HCT116 (cell line): ENCODE results near the gene FXYD1. TPM values are rescaled to one million over a fixed set of nuclear protein-coding genes. Genes with fewer than 3 reads are reported as not detected.

Experiments
- ATAC-seq: fragments of 200-7000 bp; cut with Tn5 transposase; 2 replicates; pipeline ENCODE4 v1.9.1; 2020; ENCODE audit warnings: mild to moderate bottlenecking, moderate library complexity
- BruUV-seq: library from RNA; stranded (reverse); fragments of 400-500 nt; replicated peaks from 2 replicates; lab custom pipeline; 2021; lab: Mats Ljungman, UMichigan
- CTCF ChIA-PET: fragments of 300-600 bp; sonication (Branson Sonifier 250); formaldehyde crosslinking; loops from one replicate; lab custom pipeline; 2021; ENCODE audit warnings: antibody characterized with exemption; lab: Charles Lee
- POLR2A ChIA-PET: fragments of 300-600, 350-600 bp; sonication (Branson Sonifier 250); formaldehyde crosslinking; loops from one replicate; lab custom pipeline; 2021; ENCODE audit warnings: antibody characterized with exemption; lab: Charles Lee
- RAD21 ChIA-PET, 2 experiments: fragments of 300-600 bp; sonication (Branson Sonifier 250); formaldehyde crosslinking; loops; one replicate each; lab custom pipeline; 2023; ENCODE audit warnings: low total read pairs in 2 of 2; ENCODE audit not compliant: uncharacterized antibody in 2 of 2, unreplicated experiment in 2 of 2, low non-redundant PET in 1 of 2; lab: Charles Lee
- DNase-seq: peaks from one replicate; pipeline ENCODE4 v3.0.0-alpha.2; 2010; ENCODE audit warnings: low read depth, low spot score
- H2AFZ ChIP-seq: fragments of 200-600 bp; shearing (Covaris generic), sonication (generic); 2 replicates; pipeline ENCODE4 v1.6.1; 2017; ENCODE audit warnings: low read depth, mixed run types, mixed read lengths, antibody characterized with exemption, low read length; ENCODE audit not compliant: poor library complexity, severe bottlenecking
- H3K27ac ChIP-seq: 2 replicates; pipeline ENCODE4 v1.5.1; 2012; ENCODE audit warnings: low read depth, low read length
- H3K27me3 ChIP-seq: fragments of 200-600 bp; sonication (generic); 2 replicates; pipeline ENCODE4 v1.6.1; 2016; ENCODE audit warnings: mixed run types, low read length, mixed read lengths; ENCODE audit not compliant: insufficient read depth
- H3K36me3 ChIP-seq, 2 experiments: fragments of 200-500 bp in 1 of 2; fragments of 200-600 bp in 1 of 2; sonication (Bioruptor generic) in 1 of 2; sonication (generic) in 1 of 2; 2 replicates each; pipeline versions ENCODE4 v1.5.1 to v1.6.1; 2014 to 2016; ENCODE audit warnings: low read length in 2 of 2, inconsistent platforms in 1 of 2, mixed read lengths in 1 of 2, mixed run types in 1 of 2; ENCODE audit not compliant: insufficient read depth in 2 of 2, control insufficient read depth in 1 of 2
- H3K4me1 ChIP-seq, 2 experiments: fragments of 200-600 bp in 1 of 2; sonication (generic) in 1 of 2; 2 replicates each; pipeline versions ENCODE4 v1.5.1 to v1.6.1; 2012 to 2017; ENCODE audit warnings: low read length in 2 of 2, inconsistent platforms in 1 of 2, mild to moderate bottlenecking in 1 of 2, mixed read lengths in 1 of 2, mixed run types in 1 of 2, moderate library complexity in 1 of 2; ENCODE audit not compliant: insufficient read depth in 2 of 2, control insufficient read depth in 1 of 2
- H3K4me2 ChIP-seq: fragments of 200-600 bp; sonication (generic); 2 replicates; pipeline ENCODE4 v1.6.1; 2017; ENCODE audit warnings: mixed run types, low read length, mixed read lengths
- H3K4me3 ChIP-seq, 2 experiments: fragments of 200-600 bp in 1 of 2; sonication (generic) in 1 of 2; replicated peaks in 1 of 2; 2 replicates each; pipeline ENCODE4 v1.5.1; 2011 to 2016; ENCODE audit warnings: low read length in 2 of 2, control low read depth in 1 of 2, low read depth in 1 of 2, mild to moderate bottlenecking in 1 of 2, mixed read lengths in 1 of 2, mixed run types in 1 of 2
- H3K79me2 ChIP-seq: fragments of 200-600 bp; sonication (generic); 2 replicates; pipeline ENCODE4 v1.6.1; 2017; ENCODE audit warnings: mild to moderate bottlenecking, mixed run types, low read length, moderate library complexity, mixed read lengths; ENCODE audit not compliant: insufficient read depth
- H3K9ac ChIP-seq: fragments of 200-600 bp; sonication (generic); 2 replicates; pipeline ENCODE4 v1.6.1; 2016; ENCODE audit warnings: low read length, mixed read lengths
- H3K9me2 ChIP-seq: fragments of 200-600 bp; sonication (generic), shearing (Covaris generic); 2 replicates; pipeline ENCODE4 v1.6.1; 2017; ENCODE audit warnings: mixed run types, mild to moderate bottlenecking, moderate library complexity; ENCODE audit not compliant: insufficient read depth
- H3K9me3 ChIP-seq, 2 experiments: fragments of 200-500 bp in 1 of 2; fragments of 200-600 bp in 1 of 2; sonication (Bioruptor generic) in 1 of 2; sonication (generic) in 1 of 2; 2 replicates each; pipeline ENCODE4 v1.6.1; 2014 to 2017; ENCODE audit warnings: low read length in 2 of 2, mixed read lengths in 2 of 2, inconsistent platforms in 1 of 2, low read depth in 1 of 2, mild to moderate bottlenecking in 1 of 2, mixed run types in 1 of 2, moderate library complexity in 1 of 2; ENCODE audit not compliant: control insufficient read depth in 1 of 2, insufficient read depth in 1 of 2
- H4K20me1 ChIP-seq: fragments of 200-600 bp; sonication (generic), shearing (Covaris generic); 2 replicates; pipeline ENCODE4 v1.6.1; 2017; ENCODE audit warnings: mixed run types, mild to moderate bottlenecking, moderate library complexity; ENCODE audit not compliant: insufficient read depth
- CBX3 ChIP-seq: IDR thresholded peaks from 2 replicates; pipeline ENCODE4 v1.6.1; 2012; ENCODE audit warnings: low read depth
- CEBPB ChIP-seq: IDR thresholded peaks from 2 replicates; pipeline ENCODE4 v1.6.1; 2012; ENCODE audit warnings: low read depth
- CTCF ChIP-seq, 3 experiments: fragments of 200-600 bp in 1 of 3; sonication (generic) in 1 of 3; IDR thresholded peaks in 2 of 3; conservative IDR thresholded peaks in 1 of 3; 2 replicates each; pipeline ENCODE4 v1.5.1; 2012 to 2017; ENCODE audit warnings: low read depth in 2 of 3, low read length in 2 of 3, antibody characterized with exemption in 1 of 3, borderline replicate concordance in 1 of 3, control low read depth in 1 of 3, mild to moderate bottlenecking in 1 of 3, mixed read lengths in 1 of 3, mixed run types in 1 of 3, moderate library complexity in 1 of 3; ENCODE audit not compliant: insufficient read depth in 1 of 3
- ELF1 ChIP-seq: IDR thresholded peaks from 2 replicates; pipeline ENCODE4 v1.6.1; 2012; ENCODE audit warnings: low read depth, borderline replicate concordance
- EZH2 ChIP-seq: fragments of 200-600 bp; sonication (generic); IDR thresholded peaks from 2 replicates; pipeline ENCODE4 v1.6.1; 2017; ENCODE audit warnings: antibody characterized with exemption, mixed run types
- EZH2phosphoT487 ChIP-seq: fragments of 200-600 bp; IDR thresholded peaks from 2 replicates; pipeline ENCODE4 v1.6.1; 2018; ENCODE audit warnings: antibody characterized with exemption, borderline replicate concordance
- FOSL1 ChIP-seq: IDR thresholded peaks from 2 replicates; pipeline ENCODE4 v1.6.1; 2012; ENCODE audit warnings: low read depth
- JUND ChIP-seq: IDR thresholded peaks from 2 replicates; pipeline ENCODE4 v1.6.1; 2012
- SRF ChIP-seq: IDR thresholded peaks from 2 replicates; pipeline ENCODE4 v1.6.1; 2012; ENCODE audit warnings: low read depth
- YY1 ChIP-seq: IDR thresholded peaks from 2 replicates; pipeline ENCODE4 v1.6.1; 2011; ENCODE audit warnings: low read length, low read depth, moderate library complexity, mild to moderate bottlenecking; ENCODE audit not compliant: insufficient replicate concordance; ENCODE audit errors: extremely low read depth
- ZBTB33 ChIP-seq: IDR thresholded peaks from 2 replicates; pipeline ENCODE4 v1.6.1; 2011; ENCODE audit warnings: mild to moderate bottlenecking, low read length, moderate library complexity; ENCODE audit not compliant: insufficient replicate concordance; ENCODE audit errors: extremely low read depth
- intact Hi-C: fragments of 100-400 bp; cut with micrococcal nuclease; formaldehyde crosslinking; loops from 2 replicates; pipeline ENCODE4 v1.10.0; 2022
- total RNA-seq: library from RNA; stranded (reverse); gene quantifications from one replicate; pipeline ENCODE4 v1.2.1, GENCODE V29; 2021; ENCODE audit not compliant: unreplicated experiment

The FXYD1 gene
- total RNA-seq, 1 experiment from 2014 or later, result 7.8 TPM

GRCh38 chr19:35093430-35093829 is 45.2 kb upstream of the FXYD1 start (continued):
- TF ChIP-seq EZH2 (no peak), CTCF (IDR thresholded peaks at IDR 0.05 in 2 of 3, conservative IDR thresholded peaks at IDR 0.05 in 1 of 3; ENCODE audit: borderline replicate concordance in 1 of 3, insufficient read depth in 1 of 3, low read depth in 2 of 3, low read length in 2 of 3) (no peak), JUND (no peak), ZBTB33 (no peak), EZH2phosphoT487 (no peak), YY1 (no peak), ELF1 (no peak), FOSL1 (no peak), CEBPB (no peak), CBX3 (no peak)
- TF ChIP-seq, all 23 proteins: peak for 0

GRCh38 chr19:35093941-35094647 is 44.5 kb upstream of the FXYD1 start:
- H3K4me2 ChIP-seq, result no peak overlapping the region
- DNase-seq (no peak), ATAC-seq (no peak)
- H4K20me1 ChIP-seq, result no peaks in the 10 kb centered on the region
- no peaks in the 10 kb centered on the region for H3K9me3 ChIP-seq
- H3K27me3 ChIP-seq, result no peaks in the 10 kb centered on the region
- no peaks in the 10 kb centered on the region for H3K36me3 ChIP-seq
- no peak overlapping the region for H3K9ac ChIP-seq
- intact Hi-C loops, result no loop called here
- no peak overlapping the region for H3K27ac ChIP-seq
- TF ChIP-seq CEBPB (no peak), FOSL1 (no peak), SRF (no peak), ELF1 (no peak)
- TF ChIP-seq, all 23 proteins: peak for 0
- ChIA-PET RAD21 (no interaction called here), POLR2A (no interaction called here), CTCF (no interaction called here)
- Histone ChIP-seq H3K9me2 (no peaks in the 10 kb centered on the region), H2AFZ (no peak overlapping the region), H3K4me3 (no peak overlapping the region), H3K79me2 (no peaks in the 10 kb centered on the region), H3K4me1 (peaks cover 0 to 10% of the 10 kb centered on the region in 2 experiments; a peak in 2 of 4 replicates)
- BruUV-seq, result no TSS peak
